ENCODE measurements around the gene CYP4F8.
"Not testable (repeated sequence)": the region's sequence is repeated elsewhere in the genome, so short reads cannot be mapped to it uniquely, and the experiment has no call there.

The CYP4F8 gene

DNA sequence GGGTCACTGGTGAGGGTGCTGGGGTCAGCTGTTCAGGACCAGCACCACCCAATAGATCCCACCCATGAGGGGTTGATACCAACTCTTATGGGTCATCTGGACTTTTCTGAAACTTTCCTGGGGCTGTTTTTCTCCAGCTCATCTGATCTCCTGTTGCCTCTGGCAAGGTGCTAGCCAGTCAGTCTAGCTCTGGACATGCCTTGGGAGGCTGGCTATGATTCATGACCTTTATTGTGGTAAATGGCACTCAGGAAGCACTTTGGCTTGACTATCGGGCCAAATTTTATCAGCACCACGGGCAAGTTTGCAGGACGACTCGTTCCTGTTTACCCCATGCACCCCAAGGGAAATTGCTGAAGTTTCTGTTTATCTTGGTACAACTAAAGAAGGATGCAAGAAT is 21.3 kb upstream of the CYP4F8 start:
- POLR2A ChIA-PET; H3K27ac ChIP-seq (ENCODE audit: insufficient read depth in 1 of 2, low read depth in 1 of 2, low read length in 2 of 2, poor library complexity in 1 of 2, severe bottlenecking in 2 of 2); H3K4me3 ChIP-seq (ENCODE audit: control insufficient read depth in 1 of 7, extremely low read depth in 1 of 7, insufficient read depth in 4 of 7, low read depth in 2 of 7, low read length in 6 of 7); H3K36me3 ChIP-seq (ENCODE audit: control insufficient read depth in 4 of 4, insufficient read depth in 4 of 4, low read length in 3 of 4); H3K9me3 ChIP-seq (ENCODE audit: control extremely low read depth in 1 of 5, control insufficient read depth in 4 of 5, insufficient read depth in 2 of 5, low read depth in 1 of 5, low read length in 4 of 5); DNase-seq; H3K27me3 ChIP-seq (replicated peaks in 2 of 5; ENCODE audit: control insufficient read depth in 4 of 5, insufficient read depth in 5 of 5, low read length in 4 of 5); CTCF ChIA-PET; H3K4me1 ChIP-seq (ENCODE audit: control extremely low read depth in 1 of 4, control insufficient read depth in 4 of 4, insufficient read depth in 4 of 4, low read length in 3 of 4): not testable (repeated sequence)
- no CpG with 5 or more reads among the region's 4 CpGs for WGBS (ENCODE audit: insufficient coverage)

DNA sequence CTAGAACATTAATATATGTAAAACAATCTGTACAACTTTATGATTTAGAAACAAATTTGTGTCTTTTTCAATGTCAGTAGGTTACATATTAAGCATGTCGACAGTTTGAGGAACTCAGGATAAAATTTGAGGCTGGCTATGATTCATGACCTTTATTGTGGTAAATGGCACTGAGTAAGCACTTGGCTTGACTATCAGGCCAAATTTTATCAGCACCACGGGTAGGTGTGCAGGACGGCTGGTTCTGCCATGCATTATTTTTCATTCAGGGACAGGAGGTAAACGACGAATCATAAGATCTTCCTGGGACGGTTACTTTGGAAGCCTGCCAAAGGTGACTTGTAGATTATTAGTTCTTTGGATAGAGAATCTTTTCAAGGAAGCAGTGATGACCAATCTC is 19.9 kb upstream of the CYP4F8 start:
- peak overlapping the region in 1 of 7 experiments; percentile 19 for H3K4me3 ChIP-seq (ENCODE audit: control insufficient read depth in 1 of 7, extremely low read depth in 1 of 7, insufficient read depth in 4 of 7, low read depth in 2 of 7, low read length in 6 of 7)
- CTCF ChIA-PET, result no interaction called here
- DNase-seq, result peak; percentile 37 to 86 (median 74)
- H3K27ac ChIP-seq (ENCODE audit: insufficient read depth in 1 of 2, low read depth in 1 of 2, low read length in 2 of 2, poor library complexity in 1 of 2, severe bottlenecking in 2 of 2), result no peak overlapping the region
- H3K36me3 ChIP-seq (ENCODE audit: control insufficient read depth in 4 of 4, insufficient read depth in 4 of 4, low read length in 3 of 4), result no peaks in the 10 kb centered on the region
- H3K4me1 ChIP-seq (ENCODE audit: control extremely low read depth in 1 of 4, control insufficient read depth in 4 of 4, insufficient read depth in 4 of 4, low read length in 3 of 4), result peaks cover 0 to 3% (median under 1%) of the 10 kb centered on the region in 4 experiments
- 2% methylated on average over 6 of the region's 6 CpGs for WGBS (ENCODE audit: insufficient coverage)
- H3K27me3 ChIP-seq (replicated peaks in 2 of 5; ENCODE audit: control insufficient read depth in 4 of 5, insufficient read depth in 5 of 5, low read length in 4 of 5), result peaks cover 0 to 1% (median 0%) of the 10 kb centered on the region in 5 experiments
- POLR2A ChIA-PET, result no interaction called here
- H3K9me3 ChIP-seq (ENCODE audit: control extremely low read depth in 1 of 5, control insufficient read depth in 4 of 5, insufficient read depth in 2 of 5, low read depth in 1 of 5, low read length in 4 of 5), result peaks cover 0 to 8% (median 0%) of the 10 kb centered on the region in 5 experiments

DNA sequence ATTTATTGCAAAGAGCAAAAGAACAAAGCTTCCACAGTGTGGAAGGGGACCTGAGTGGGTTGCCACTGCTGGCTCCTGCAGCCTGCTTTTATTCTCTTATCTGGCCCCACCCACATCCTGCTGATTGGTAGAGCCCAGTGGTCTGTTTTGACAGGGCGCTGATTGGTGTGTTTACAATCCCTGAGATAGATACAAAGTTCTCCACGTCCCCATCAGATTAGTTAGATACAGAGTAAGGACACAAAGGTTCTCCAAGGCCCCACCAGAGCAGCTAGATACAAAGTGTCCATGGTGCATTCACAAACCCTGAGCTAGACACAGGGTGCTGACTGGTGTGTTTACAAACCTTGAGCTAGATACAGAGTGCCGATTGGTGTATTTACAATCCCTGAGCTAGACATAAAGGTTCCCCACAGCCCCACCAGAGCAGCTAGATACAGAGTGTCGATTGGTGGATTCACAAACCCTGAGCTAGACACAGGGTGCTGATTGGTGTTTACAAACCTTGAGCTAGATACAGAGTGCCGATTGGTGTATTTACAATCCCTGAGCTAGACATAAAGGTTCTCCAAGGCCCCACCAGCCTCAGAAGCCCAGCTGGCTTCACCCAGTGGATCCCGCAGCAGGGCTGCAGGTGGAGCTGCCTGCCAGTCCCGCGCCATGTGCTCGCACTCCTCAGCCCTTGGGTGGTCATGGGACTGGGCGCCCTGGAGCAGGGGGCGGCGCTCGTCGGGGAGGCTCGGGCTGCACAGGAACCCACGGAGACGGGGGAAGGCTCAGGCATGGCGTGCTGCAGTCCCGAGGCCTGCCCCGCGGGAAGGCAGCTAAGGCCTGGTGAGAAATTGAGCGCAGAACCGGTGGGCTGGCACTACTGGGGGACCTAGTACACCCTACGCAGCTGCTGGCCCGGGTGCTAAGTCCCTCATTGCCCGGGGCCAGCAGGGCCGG is 6.8 kb upstream of the CYP4F8 start:
- H3K4me3 ChIP-seq (ENCODE audit: control insufficient read depth in 1 of 7, extremely low read depth in 1 of 7, insufficient read depth in 4 of 7, low read depth in 2 of 7, low read length in 6 of 7); POLR2A ChIA-PET; H3K27me3 ChIP-seq (replicated peaks in 2 of 5; ENCODE audit: control insufficient read depth in 4 of 5, insufficient read depth in 5 of 5, low read length in 4 of 5); DNase-seq; CTCF ChIA-PET; H3K27ac ChIP-seq (ENCODE audit: insufficient read depth in 1 of 2, low read depth in 1 of 2, low read length in 2 of 2, poor library complexity in 1 of 2, severe bottlenecking in 2 of 2); H3K4me1 ChIP-seq (ENCODE audit: control extremely low read depth in 1 of 4, control insufficient read depth in 4 of 4, insufficient read depth in 4 of 4, low read length in 3 of 4); H3K9me3 ChIP-seq (ENCODE audit: control extremely low read depth in 1 of 5, control insufficient read depth in 4 of 5, insufficient read depth in 2 of 5, low read depth in 1 of 5, low read length in 4 of 5); H3K36me3 ChIP-seq (ENCODE audit: control insufficient read depth in 4 of 4, insufficient read depth in 4 of 4, low read length in 3 of 4): not testable (repeated sequence)
- 96% methylated on average over 19 of the region's 27 CpGs for WGBS (ENCODE audit: insufficient coverage)

DNA sequence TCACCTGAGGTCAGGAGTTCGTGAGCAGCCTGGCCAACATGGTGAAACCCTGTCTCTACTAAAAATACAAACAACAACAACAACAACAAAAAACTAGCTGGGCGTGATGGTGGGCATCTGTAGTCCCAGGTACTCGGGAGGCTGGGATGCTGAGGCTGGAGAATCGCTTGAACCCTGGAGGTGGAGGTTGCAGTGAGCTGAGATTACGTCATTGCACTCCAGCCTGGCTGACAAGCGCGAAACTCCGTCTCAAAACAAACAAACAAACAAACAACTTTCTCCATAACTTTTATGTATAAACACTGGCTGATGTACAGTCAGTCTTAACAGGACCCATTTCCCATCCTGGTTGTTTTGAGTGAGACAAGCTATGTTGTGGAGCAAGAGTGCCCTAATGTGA is 5.8 kb upstream of the CYP4F8 start:
- H3K9me3 ChIP-seq (ENCODE audit: control extremely low read depth in 1 of 5, control insufficient read depth in 4 of 5, insufficient read depth in 2 of 5, low read depth in 1 of 5, low read length in 4 of 5), result no peaks in the 10 kb centered on the region
- H3K27ac ChIP-seq (ENCODE audit: insufficient read depth in 1 of 2, low read depth in 1 of 2, low read length in 2 of 2, poor library complexity in 1 of 2, severe bottlenecking in 2 of 2), result no peak overlapping the region
- POLR2A ChIA-PET, result no interaction called here
- H3K36me3 ChIP-seq (ENCODE audit: control insufficient read depth in 4 of 4, insufficient read depth in 4 of 4, low read length in 3 of 4), result no peaks in the 10 kb centered on the region
- no peaks in the 10 kb centered on the region for H3K4me1 ChIP-seq (ENCODE audit: control extremely low read depth in 1 of 4, control insufficient read depth in 4 of 4, insufficient read depth in 4 of 4, low read length in 3 of 4)
- H3K27me3 ChIP-seq (replicated peaks in 2 of 5; ENCODE audit: control insufficient read depth in 4 of 5, insufficient read depth in 5 of 5, low read length in 4 of 5), result peaks cover 0 to 5% (median 0%) of the 10 kb centered on the region in 5 experiments
- no peak overlapping the region for H3K4me3 ChIP-seq (ENCODE audit: control insufficient read depth in 1 of 7, extremely low read depth in 1 of 7, insufficient read depth in 4 of 7, low read depth in 2 of 7, low read length in 6 of 7)
- WGBS (ENCODE audit: insufficient coverage), result 100% methylated on average over 1 of the region's 8 CpGs
- DNase-seq, result no peak
- CTCF ChIA-PET, result interaction anchor here (1.1 kb wide), 1 partner anchor 25 kb away, joined by 3 read pairs; no protein-coding TSS in a partner anchor

DNA sequence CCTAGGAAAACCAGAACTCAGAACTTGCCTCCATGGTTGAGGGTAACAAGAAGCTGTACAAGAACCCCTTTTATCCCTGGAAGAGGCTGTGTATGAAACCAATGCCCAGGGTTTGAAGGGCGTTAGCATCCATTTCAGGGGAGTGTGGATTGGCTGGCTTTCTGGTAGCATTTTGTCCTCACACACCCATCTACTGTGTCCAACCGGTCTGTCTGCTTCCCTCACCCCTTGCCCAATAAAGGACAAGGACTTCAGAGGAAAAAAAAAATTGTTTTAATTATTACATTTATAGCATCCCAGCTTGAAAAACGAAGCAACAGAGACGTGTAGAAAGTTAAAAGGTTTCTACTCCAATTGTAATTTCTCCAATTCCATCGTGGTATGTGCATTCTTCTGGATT is 2.7 kb upstream of the CYP4F8 start:
- no peak for DNase-seq
- Histone ChIP-seq H3K9me3 (ENCODE audit: control extremely low read depth in 1 of 5, control insufficient read depth in 4 of 5, insufficient read depth in 2 of 5, low read depth in 1 of 5, low read length in 4 of 5) (no peaks in the 10 kb centered on the region), H3K4me3 (ENCODE audit: control insufficient read depth in 1 of 7, extremely low read depth in 1 of 7, insufficient read depth in 4 of 7, low read depth in 2 of 7, low read length in 6 of 7) (no peak overlapping the region), H3K4me1 (ENCODE audit: control extremely low read depth in 1 of 4, control insufficient read depth in 4 of 4, insufficient read depth in 4 of 4, low read length in 3 of 4) (no peaks in the 10 kb centered on the region), H3K27ac (ENCODE audit: insufficient read depth in 1 of 2, low read depth in 1 of 2, low read length in 2 of 2, poor library complexity in 1 of 2, severe bottlenecking in 2 of 2) (no peak overlapping the region), H3K27me3 (replicated peaks in 2 of 5; ENCODE audit: control insufficient read depth in 4 of 5, insufficient read depth in 5 of 5, low read length in 4 of 5) (peaks cover 0 to 11% (median 0%) of the 10 kb centered on the region in 5 experiments), H3K36me3 (ENCODE audit: control insufficient read depth in 4 of 4, insufficient read depth in 4 of 4, low read length in 3 of 4) (no peaks in the 10 kb centered on the region)
- POLR2A ChIA-PET, result no interaction called here
- WGBS (ENCODE audit: insufficient coverage), result 100% methylated on average over 1 of the region's 5 CpGs
- CTCF ChIA-PET, result no interaction called here

DNA sequence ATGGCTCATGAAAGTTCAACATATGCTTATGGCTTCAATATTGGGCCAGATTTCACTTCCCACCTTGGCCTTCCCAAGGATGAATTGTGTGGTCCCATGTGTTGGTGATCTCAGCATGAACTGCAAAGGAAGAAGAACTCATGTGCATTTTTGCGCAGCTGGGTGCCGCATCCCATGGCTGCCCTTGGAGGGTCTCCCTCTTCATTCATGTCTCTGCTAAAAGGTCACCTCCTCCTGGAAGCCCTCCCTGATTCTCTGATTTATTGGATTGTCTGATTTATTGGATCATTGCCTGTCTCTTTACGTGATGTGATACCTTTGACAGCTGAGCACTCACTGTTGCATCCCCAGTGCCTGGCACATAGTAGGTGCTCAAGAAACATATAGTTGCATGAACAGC is 1.7 kb upstream of the CYP4F8 start:
- DNase-seq, result no peak
- CTCF ChIA-PET, result no interaction called here
- Histone ChIP-seq H3K27me3 (replicated peaks in 2 of 5; ENCODE audit: control insufficient read depth in 4 of 5, insufficient read depth in 5 of 5, low read length in 4 of 5) (peaks cover 0 to 18% (median 0%) of the 10 kb centered on the region in 5 experiments), H3K4me3 (ENCODE audit: control insufficient read depth in 1 of 7, extremely low read depth in 1 of 7, insufficient read depth in 4 of 7, low read depth in 2 of 7, low read length in 6 of 7) (no peak overlapping the region), H3K9me3 (ENCODE audit: control extremely low read depth in 1 of 5, control insufficient read depth in 4 of 5, insufficient read depth in 2 of 5, low read depth in 1 of 5, low read length in 4 of 5) (no peaks in the 10 kb centered on the region), H3K27ac (ENCODE audit: insufficient read depth in 1 of 2, low read depth in 1 of 2, low read length in 2 of 2, poor library complexity in 1 of 2, severe bottlenecking in 2 of 2) (no peak overlapping the region), H3K36me3 (ENCODE audit: control insufficient read depth in 4 of 4, insufficient read depth in 4 of 4, low read length in 3 of 4) (no peaks in the 10 kb centered on the region), H3K4me1 (ENCODE audit: control extremely low read depth in 1 of 4, control insufficient read depth in 4 of 4, insufficient read depth in 4 of 4, low read length in 3 of 4) (no peaks in the 10 kb centered on the region)
- WGBS (ENCODE audit: insufficient coverage), result 100% methylated on average over 2 of the region's 3 CpGs
- POLR2A ChIA-PET, result no interaction called here

DNA sequence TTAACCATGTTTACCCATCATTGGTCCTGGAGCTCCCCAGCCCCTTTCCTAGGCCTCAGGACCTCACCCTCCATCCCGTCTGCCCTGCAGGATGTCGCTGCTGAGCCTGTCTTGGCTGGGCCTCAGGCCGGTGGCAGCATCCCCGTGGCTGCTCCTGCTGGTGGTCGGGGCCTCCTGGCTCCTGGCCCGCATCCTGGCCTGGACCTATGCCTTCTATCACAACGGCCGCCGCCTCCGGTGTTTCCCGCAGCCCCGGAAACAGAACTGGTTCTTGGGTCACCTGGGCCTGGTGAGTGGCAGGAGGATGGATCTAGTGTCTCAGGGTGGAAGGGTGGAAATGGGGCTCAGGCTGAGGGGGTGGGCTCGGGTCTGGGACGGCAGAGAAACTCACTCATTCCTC is 508 bp downstream of the CYP4F8 start:
- peaks cover 0 to 2% (median 0%) of the 10 kb centered on the region in 5 experiments for H3K9me3 ChIP-seq (ENCODE audit: control extremely low read depth in 1 of 5, control insufficient read depth in 4 of 5, insufficient read depth in 2 of 5, low read depth in 1 of 5, low read length in 4 of 5)
- POLR2A ChIA-PET, result no interaction called here
- no peak overlapping the region for H3K4me3 ChIP-seq (ENCODE audit: control insufficient read depth in 1 of 7, extremely low read depth in 1 of 7, insufficient read depth in 4 of 7, low read depth in 2 of 7, low read length in 6 of 7)
- H3K27ac ChIP-seq (ENCODE audit: insufficient read depth in 1 of 2, low read depth in 1 of 2, low read length in 2 of 2, poor library complexity in 1 of 2, severe bottlenecking in 2 of 2), result no peak overlapping the region
- 73% methylated on average over 7 of the region's 14 CpGs for WGBS (ENCODE audit: insufficient coverage)
- DNase-seq, result no peak
- CTCF ChIA-PET, result no interaction called here
- H3K36me3 ChIP-seq (ENCODE audit: control insufficient read depth in 4 of 4, insufficient read depth in 4 of 4, low read length in 3 of 4), result no peaks in the 10 kb centered on the region
- peaks cover 0 to 24% (median 0%) of the 10 kb centered on the region in 5 experiments for H3K27me3 ChIP-seq (replicated peaks in 2 of 5; ENCODE audit: control insufficient read depth in 4 of 5, insufficient read depth in 5 of 5, low read length in 4 of 5)
- no peaks in the 10 kb centered on the region for H3K4me1 ChIP-seq (ENCODE audit: control extremely low read depth in 1 of 4, control insufficient read depth in 4 of 4, insufficient read depth in 4 of 4, low read length in 3 of 4)
